ENCODE results near the gene EXOC1.

- TF ChIP-seq, protein P1, sequence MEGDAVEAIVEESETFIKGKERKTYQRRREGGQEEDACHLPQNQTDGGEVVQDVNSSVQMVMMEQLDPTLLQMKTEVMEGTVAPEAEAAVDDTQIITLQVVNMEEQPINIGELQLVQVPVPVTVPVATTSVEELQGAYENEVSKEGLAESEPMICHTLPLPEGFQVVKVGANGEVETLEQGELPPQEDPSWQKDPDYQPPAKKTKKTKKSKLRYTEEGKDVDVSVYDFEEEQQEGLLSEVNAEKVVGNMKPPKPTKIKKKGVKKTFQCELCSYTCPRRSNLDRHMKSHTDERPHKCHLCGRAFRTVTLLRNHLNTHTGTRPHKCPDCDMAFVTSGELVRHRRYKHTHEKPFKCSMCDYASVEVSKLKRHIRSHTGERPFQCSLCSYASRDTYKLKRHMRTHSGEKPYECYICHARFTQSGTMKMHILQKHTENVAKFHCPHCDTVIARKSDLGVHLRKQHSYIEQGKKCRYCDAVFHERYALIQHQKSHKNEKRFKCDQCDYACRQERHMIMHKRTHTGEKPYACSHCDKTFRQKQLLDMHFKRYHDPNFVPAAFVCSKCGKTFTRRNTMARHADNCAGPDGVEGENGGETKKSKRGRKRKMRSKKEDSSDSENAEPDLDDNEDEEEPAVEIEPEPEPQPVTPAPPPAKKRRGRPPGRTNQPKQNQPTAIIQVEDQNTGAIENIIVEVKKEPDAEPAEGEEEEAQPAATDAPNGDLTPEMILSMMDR (IDR thresholded peaks at IDR 0.05 in 8 of 11, conservative IDR thresholded peaks at IDR 0.05 in 3 of 11): no peak
- TF ChIP-seq POLR2AphosphoS5 (IDR thresholded peaks at IDR 0.05): no peak
Observed at GRCh38 chr4:55884851-55885219, 31.4 kb downstream of the EXOC1 start.

Measured in spleen (tissue), 7 donors.